ENCODE results near the gene CD74. TPM values are rescaled to one million over a fixed set of nuclear protein-coding genes. Genes with fewer than 3 reads are reported as not detected.

Gene CD74
- total and polyA plus RNA-seq, 2 of the 13 experiments (the other 11 are each of a cell fraction or from before 2014, with no cell fraction given), result 34.1 to 84.4 TPM

GRCh38 chr5:150448952-150449516 is 36.3 kb upstream of the CD74 start (continued):
- TF ChIP-seq, protein P1, sequence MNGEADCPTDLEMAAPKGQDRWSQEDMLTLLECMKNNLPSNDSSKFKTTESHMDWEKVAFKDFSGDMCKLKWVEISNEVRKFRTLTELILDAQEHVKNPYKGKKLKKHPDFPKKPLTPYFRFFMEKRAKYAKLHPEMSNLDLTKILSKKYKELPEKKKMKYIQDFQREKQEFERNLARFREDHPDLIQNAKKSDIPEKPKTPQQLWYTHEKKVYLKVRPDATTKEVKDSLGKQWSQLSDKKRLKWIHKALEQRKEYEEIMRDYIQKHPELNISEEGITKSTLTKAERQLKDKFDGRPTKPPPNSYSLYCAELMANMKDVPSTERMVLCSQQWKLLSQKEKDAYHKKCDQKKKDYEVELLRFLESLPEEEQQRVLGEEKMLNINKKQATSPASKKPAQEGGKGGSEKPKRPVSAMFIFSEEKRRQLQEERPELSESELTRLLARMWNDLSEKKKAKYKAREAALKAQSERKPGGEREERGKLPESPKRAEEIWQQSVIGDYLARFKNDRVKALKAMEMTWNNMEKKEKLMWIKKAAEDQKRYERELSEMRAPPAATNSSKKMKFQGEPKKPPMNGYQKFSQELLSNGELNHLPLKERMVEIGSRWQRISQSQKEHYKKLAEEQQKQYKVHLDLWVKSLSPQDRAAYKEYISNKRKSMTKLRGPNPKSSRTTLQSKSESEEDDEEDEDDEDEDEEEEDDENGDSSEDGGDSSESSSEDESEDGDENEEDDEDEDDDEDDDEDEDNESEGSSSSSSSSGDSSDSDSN (CRISPR knock-in tag; IDR thresholded peaks at IDR 0.05), result peak; percentile 31; the same call in 1 of the 2 replicates
- TF ChIP-seq TFDP2 (CRISPR knock-in tag; IDR thresholded peaks at IDR 0.05), result no peak
- peak; percentile 28; the same call in 1 of the 2 replicates for TF ChIP-seq RORA (CRISPR knock-in tag; IDR thresholded peaks at IDR 0.05)
- peak; percentile 84; the same call in 1 of the 2 replicates for TF ChIP-seq NFIB (CRISPR knock-in tag; IDR thresholded peaks at IDR 0.05; ENCODE audit: borderline replicate concordance)
- TF ChIP-seq ZNF207 (IDR thresholded peaks at IDR 0.05; ENCODE audit: borderline replicate concordance), result no peak
- no peak for TF ChIP-seq PAXIP1 (CRISPR knock-in tag; conservative IDR thresholded peaks at IDR 0.05)
- TF ChIP-seq PRMT3 (CRISPR knock-in tag; IDR thresholded peaks at IDR 0.05; ENCODE audit: borderline replicate concordance, low read depth), result peak; percentile 45; the same call in 1 of the 2 replicates
- no peak for TF ChIP-seq ZNF138 (CRISPR knock-in tag; IDR thresholded peaks at IDR 0.05; ENCODE audit: low read depth)
- TF ChIP-seq, protein P2, sequence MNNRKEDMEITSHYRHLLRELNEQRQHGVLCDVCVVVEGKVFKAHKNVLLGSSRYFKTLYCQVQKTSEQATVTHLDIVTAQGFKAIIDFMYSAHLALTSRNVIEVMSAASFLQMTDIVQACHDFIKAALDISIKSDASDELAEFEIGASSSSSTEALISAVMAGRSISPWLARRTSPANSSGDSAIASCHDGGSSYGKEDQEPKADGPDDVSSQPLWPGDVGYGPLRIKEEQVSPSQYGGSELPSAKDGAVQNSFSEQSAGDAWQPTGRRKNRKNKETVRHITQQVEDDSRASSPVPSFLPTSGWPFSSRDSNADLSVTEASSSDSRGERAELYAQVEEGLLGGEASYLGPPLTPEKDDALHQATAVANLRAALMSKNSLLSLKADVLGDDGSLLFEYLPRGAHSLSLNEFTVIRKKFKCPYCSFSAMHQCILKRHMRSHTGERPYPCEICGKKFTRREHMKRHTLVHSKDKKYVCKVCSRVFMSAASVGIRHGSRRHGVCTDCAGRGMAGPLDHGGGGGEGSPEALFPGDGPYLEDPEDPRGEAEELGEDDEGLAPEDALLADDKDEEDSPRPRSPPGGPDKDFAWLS (CRISPR knock-in tag; IDR thresholded peaks at IDR 0.05; ENCODE audit: borderline replicate concordance), result 0 out of 2 replicates have a peak, but pooled peaks have one; percentile 6
- 0 out of 2 replicates have a peak, but pooled peaks have one; percentile 19 for TF ChIP-seq ZSCAN20 (CRISPR knock-in tag; IDR thresholded peaks at IDR 0.05; ENCODE audit: borderline replicate concordance)
- 0 out of 2 replicates have a peak, but pooled peaks have one; percentile 4 for TF ChIP-seq ZNF670 (CRISPR knock-in tag; IDR thresholded peaks at IDR 0.05; ENCODE audit: borderline replicate concordance)
- TF ChIP-seq XBP1 (CRISPR knock-in tag; IDR thresholded peaks at IDR 0.05), result 0 out of 2 replicates have a peak, but pooled peaks have one; percentile 7
- TF ChIP-seq ZFP90 (CRISPR knock-in tag; IDR thresholded peaks at IDR 0.05; ENCODE audit: borderline replicate concordance), result 0 out of 2 replicates have a peak, but pooled peaks have one; percentile 23

All from HepG2 (cell line).